SK-N-DZ (cell line): ENCODE data around the gene PAGE2B. TPM values are rescaled to one million over a fixed set of nuclear protein-coding genes. Genes with fewer than 3 reads are reported as not detected.
"Not testable (repeated sequence)": the region's sequence is repeated elsewhere in the genome, so short reads cannot be mapped to it uniquely, and the experiment has no call there.

Experiments used
- DNase-seq: peaks from one replicate; pipeline ENCODE4 v3.0.0-alpha.2; 2015; ENCODE audit warnings: low spot score
- polyA plus RNA-seq, 2 experiments: library from polyadenylated mRNA; depleted of rRNA; stranded (reverse); fragments of >200 nt; gene quantifications; 2 replicates each; pipeline ENCODE4 v1.2.3, GENCODE V29; 2014

The PAGE2B gene, protein sequence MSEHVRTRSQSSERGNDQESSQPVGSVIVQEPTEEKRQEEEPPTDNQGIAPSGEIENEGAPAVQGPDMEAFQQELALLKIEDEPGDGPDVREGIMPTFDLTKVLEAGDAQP
- polyA plus RNA-seq (2014; cell fraction: cytosol; rRNA removed) = not detected in 2 replicates
- not detected in 2 replicates for polyA plus RNA-seq (2014; cell fraction: nucleus; rRNA removed)

DNA sequence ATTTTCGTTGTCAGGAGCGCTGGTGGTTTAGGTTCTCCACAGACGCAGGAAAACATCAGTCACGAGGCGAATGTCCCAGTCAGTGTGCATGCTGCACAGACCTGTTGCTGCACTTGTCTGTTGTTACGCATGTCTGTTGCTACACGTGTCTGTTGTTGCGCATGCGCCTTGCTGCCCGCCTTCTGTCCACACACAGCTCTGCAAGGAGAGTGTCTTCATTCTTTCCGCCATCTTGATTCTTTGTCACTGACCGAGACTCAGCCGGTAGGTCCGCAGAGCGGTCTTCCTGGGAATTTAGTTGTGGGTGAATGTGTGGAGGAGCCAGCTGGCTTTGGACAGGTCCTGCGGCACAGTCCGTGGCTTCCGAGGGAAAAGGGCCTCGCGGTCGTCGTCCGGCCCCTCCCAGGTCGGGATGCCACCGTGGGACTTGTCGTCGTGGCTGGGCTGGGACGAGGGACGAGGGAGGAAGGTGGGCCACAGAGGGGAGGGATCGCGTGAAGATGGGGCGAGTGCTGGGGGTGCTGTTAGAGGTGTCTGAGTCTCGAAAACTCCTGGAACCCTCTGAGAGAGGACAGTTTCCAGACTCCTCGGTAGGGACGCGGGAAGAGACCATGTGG lies at the start of gene PAGE2B:
TSS of gene PAGE2B (plus strand) at position 180 of the 617 bp plus-strand sequence. CDS start 1,012 bp downstream, outside the sequence.
- DNase-seq = no peak

DNA sequence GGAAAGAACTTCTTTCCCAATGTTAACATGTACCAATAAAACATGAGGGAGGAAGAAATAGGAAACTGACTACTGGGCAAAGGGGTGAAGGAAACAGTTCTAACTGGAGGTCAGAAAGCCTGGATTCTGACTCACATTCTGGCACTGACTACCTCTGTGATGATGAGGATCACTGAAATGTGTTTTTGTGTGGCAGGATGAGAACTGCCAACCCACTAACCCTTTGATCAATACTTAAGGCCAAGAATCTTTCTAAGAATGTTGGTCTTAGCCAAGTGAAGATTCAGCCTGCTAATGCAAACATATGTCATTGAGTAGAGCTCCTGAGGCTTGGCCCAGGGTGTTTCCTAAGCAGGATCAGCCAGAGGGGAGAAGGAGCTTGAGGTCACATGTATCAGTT lies 48.7 kb upstream of the PAGE2B start:
- no peak for DNase-seq

DNA sequence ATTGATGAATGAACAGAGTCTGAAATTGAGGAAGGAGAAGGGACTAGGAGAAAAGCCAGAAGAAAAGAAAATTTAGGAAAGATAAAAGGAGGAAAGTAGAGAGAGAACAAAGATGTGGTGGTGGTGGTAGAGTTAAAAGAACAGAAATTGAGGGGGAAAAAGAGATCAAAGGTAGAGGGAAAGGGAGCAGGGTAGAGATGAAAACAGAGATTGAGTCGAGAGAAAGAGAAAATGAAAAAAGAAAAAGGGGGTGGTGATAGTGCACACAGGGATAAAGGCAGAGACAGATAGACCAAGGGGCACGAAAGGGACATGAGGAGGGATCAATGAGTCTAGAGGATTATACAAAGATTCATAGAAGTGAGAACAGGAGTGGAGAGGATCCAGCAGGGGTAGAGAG lies 48.0 kb upstream of the PAGE2B start:
- no peak for DNase-seq

DNA sequence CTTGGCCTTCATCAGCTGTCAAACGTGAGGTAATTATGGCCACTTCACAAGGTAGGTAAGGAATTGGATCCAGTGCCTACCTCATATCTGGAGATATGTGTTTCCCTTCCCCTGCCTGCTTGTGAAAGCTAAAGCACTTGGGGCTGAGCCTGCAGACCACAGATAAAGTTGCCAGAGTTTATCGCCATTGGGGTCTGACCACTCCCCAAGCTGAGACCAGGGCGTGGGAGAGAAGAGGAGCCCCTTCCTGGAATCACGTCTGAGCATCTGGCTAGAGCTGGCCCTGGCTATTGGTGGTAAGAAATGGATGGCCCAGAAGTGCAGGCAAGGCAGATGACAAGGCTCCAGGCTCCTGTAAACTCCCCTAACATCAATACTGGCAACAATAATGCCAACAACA lies 46.8 kb upstream of the PAGE2B start:
- DNase-seq = no peak

DNA sequence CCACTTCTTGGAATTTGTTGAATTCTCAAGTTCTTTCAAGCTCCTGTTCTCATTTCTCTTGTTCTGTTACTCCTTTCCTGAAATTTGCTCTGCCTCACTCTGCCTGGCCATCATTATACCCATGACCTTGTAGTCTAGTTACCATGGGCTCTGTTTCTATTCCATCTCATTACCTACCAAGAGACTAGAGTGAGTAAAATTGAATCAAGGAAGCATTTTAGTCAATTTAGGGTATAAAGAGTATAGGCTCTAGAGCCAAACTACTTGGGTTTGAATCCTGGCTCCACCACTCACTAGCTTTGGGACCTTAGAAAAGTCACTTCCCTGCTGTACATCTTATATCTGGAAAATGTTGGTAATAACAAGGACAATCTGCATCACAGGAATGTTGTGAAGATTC lies 46.2 kb upstream of the PAGE2B start:
- no peak for DNase-seq

DNA sequence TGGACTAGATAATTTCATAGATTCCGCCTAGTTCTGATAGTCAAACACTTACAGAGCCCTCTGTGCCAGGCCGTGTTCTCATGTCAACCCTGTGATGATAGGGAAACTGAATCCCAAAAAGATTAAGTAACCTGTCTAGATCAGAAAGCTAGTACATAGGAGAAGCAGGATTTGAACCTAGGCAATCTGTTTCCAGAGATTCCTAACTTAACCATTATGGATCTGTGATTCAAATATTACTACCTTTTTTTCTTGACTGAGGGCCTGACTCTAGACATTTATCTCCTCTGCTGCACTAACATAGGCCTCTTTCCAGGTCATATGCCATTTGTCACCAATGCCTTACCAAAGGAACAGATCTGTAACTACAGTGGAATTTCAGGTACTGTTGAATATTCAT lies 45.5 kb upstream of the PAGE2B start:
- no peak for DNase-seq

DNA sequence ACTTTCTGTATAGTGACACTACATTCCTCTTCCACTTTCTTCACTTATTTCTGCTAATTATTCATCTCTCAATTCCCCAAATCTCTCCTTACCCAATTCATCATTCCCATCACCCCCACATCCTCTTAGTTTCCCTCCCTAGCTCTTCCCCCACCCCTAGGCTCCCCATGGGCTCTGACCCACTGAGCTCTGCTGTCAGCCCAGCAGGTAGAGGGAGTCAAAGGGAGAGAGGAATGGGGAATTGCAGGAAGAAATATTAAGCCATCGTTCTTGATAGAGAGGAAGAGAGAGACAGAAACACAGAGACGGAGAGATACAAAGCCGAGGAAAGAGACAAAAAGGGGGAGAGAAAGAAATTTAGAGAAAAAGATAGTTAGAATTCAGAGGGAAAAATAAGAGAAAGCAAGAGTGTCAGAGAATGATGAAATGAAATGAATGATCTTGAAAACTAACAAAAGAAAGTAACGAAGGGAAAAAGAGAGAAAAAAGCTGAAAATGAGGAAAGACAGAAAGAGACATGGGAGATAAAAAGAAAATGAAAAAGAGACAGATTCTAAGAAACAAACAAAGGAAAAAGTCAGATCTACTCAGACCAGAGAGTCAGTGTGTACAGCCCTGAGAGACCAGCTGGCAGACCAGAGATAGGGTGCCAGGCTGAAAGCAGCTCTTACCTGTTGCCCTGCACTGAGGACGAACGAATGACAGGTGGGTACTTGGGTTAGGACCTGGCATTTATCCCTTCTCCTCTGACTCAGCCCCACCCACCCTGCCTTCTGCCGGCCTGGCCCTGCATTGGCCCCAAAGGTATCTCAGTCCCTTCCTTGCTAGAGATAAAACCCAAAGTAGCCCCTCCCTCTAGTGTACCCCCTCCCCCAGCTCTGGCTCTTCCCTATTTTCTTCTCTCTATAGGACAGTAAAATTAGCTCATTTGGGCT lies 44.3 kb upstream of the PAGE2B start, which contains the start of gene ALAS2:
TSS of gene ALAS2 (minus strand) at position 707 of the 935 bp plus-strand sequence. CDS start 4,977 bp downstream, outside the sequence.
- no peak for DNase-seq

DNA sequence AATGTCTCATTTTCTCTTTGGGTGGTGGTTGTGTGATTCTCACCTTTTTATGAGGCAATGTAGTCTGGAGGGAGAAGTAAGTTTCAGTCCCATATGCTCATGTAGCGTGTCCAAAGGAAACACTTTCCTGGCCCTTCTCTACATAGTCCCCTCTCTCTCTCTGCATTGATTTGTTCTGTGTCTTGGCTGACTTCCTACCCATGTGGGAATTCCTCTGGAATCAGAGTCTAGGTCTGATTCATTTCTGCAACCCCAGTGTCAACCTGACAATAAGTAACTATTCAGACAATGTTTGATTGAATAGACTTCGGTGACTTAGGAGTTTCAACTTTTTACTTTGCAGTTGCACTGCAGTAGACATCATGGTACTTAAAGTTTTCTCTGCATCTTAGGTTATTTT lies 41.4 kb upstream of the PAGE2B start:
- no peak for DNase-seq

DNA sequence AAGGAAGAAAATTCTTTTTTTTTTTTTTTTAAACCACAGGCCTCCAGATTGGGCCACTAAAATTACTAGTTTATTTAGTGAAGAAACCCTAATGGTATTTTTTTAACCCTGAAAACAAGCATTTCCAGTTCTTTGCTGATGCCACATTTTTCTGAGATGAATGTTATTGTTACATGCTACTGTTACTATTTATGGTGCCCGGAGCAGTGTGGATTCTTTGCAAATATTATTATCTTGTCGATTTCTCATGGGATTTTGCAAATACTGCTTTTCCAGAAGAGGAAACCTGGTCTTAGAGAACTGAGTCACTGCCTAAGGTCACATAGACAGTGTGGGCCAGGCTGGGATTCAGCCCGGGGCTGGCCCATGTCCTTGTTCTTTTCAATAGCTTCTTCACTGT lies 35.4 kb upstream of the PAGE2B start:
- DNase-seq = no peak

DNA sequence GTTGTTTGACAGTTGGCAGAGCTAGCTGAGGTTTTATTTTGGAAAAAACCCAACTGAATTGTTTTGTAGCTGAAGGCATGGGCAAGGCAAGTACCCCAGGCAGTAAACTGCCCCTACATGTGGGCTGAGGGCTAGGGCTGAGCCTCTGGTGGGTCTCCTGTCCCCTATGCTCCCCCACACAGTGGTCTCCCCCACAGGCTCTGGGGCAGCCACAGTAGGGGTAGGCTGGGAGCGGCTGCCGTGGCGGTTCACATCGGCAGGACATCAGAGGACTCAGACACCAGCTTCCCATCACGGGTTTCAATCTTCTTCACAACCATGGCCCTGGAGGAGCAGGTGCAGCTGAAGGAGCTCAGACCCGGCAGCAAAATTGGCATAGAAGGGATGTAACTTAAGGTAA lies 33.3 kb upstream of the PAGE2B start:
- DNase-seq = no peak

DNA sequence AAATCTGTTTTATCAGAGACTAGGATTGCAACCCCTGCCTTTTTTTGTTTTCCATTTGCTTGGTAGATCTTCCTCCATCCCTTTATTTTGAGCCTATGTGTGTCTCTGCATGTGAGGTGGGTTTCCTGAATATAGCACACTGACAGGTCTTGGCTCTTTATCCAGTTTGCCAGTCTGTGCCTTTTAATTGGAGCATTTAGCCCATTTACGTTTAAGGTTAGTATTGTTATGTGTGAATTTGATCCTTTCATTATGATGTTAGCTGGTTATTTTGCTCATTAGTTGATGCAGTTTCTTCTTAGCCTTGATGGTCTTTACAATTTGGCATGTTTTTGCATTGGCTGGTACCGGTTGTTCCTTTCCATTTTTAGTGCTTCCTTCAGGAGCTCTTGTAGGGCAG lies 24.2 kb upstream of the PAGE2B start:
- not testable (repeated sequence) for DNase-seq

DNA sequence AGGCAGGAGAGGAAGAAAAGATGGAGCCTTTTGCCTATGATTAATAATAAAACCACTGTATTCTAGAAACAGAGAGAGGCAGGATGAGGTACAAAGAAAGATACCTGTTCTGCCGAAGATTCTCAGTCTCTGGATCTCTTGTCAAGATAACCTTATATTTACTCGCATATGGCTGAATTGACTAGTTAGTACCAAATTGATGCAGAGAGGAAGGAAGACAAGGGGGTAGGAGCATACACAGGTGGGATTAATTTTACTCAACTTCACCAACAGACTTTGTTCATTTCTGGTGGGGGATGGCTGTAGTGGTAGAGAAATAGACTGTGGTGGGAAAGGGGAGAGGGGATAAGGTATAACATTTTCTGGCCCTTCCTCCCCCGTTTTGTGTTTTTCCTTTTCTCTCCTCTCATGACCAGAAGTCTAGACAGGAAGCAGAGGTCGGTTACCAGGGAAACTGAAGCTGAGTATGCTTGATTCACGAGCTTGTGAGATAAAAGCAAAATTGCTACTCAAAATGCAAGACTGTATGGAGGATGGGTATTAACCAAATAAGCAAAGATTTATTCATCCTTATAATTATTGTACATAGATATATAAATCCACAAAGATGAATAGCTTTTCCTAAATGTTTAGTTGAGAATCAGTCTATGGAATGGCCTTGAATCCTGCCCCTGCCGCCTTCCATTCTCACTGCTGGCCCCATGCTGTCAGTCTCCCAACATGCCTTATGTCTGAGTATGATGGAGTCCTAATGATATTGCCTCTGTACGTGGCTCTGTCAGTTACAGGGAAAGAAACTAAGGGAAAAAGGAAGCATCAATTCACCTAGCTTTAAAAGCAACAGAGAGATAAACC lies 17.8 kb upstream of the PAGE2B start:
- DNase-seq = peak; percentile 0

DNA sequence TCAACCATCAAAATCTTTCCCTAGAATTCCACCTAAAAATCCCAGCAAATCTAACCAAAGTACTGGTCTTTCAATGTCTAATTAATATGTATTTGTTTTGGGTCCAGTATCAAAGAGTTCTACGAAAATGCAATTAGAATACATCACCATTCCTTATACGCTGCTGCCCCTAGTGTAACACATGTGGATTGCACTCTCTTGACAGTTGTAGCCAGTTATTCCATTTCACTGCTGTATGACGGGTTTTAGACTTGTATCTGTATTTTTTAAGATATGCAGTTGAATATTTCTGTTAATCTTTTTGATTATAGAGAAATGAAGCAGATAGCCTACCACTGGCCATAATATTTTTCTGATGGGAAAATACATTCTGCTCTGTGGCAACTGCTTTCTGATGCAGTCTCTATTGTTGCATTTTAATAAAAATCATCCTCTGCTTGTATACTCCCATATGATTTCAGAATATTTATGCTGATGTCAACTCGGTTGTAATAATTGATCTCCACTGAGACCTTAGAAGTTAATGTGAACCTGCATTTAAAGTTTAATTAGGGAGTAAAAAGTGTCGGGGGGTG lies 17.1 kb upstream of the PAGE2B start:
- DNase-seq = peak; percentile 29

DNA sequence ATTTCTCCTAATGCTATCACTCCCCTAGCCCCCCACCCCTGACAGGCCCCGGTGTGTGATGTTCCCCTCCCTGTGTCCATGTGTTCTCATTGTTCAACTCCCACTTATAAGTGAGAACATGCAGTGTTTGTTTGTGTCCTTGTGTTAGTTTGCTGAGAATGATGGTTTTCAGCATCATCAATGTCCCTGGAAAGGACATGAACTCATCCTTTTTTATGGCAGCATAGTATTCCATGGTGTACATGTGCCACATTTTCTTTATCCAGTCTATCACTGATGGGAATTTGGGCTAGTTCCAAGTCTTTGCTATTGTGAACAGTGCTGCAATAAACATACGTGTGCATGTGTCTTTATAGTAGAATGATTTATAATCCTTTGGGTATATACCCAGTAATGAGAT lies 7.7 kb upstream of the PAGE2B start:
- not testable (repeated sequence) for DNase-seq

DNA sequence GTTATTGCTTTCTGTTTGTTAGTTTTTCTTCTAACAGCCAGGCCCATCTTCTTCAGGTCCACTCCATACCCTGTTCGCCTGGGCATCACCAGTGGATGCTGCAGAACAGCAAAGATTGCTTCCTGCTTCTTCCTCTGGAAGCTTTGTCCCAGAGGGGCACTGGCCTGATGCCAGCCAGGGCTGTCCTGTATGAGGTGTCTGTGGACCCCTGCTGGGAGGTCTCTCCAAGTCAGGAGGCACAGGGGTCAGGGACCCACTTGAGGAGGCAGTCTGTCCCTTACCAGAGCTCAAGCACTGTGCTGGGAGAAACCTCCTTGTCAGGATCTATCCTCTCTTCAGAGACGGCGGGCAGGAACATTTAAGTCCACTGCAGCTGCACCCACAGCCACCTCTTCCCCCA lies 2.5 kb upstream of the PAGE2B start:
- no peak for DNase-seq

DNA sequence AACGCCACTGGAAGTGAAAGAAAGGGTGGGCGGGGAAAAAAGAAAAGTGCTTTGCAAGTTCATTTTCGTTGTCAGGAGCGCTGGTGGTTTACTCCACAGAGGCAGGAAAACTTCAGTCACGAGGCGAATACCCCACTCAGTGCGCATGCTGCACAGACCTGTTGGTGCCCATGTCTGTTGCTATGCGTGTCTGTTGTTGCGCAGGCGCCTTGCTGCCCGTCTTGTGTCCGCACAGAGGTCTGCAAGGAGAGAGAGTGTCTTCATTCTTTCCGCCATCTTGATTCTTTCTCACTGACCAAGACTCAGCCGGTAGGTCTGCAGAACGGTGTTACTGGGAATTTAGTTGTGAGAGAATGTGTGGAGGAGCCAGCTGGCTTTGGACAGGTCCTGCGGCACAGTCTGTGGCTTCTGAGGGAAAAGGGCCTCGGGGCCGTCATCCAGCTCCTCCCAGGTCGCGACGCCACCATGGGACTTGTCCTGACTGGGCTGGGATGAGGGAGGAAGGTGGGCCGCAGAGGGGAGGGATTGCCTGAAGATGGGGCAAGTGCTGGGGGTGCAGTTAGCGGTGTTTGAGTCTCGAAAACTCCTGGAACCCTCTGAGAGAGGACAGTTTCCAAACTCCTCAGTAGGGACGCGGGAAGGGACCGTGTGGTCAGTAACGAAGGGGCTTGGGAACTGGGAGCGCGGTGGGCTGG lies 14.1 kb downstream of the PAGE2B start, which contains the start of gene PAGE2:
TSS of gene PAGE2 (plus strand) at position 224 of the 695 bp plus-strand sequence. CDS start 1,003 bp downstream, outside the sequence.
- no peak for DNase-seq

DNA sequence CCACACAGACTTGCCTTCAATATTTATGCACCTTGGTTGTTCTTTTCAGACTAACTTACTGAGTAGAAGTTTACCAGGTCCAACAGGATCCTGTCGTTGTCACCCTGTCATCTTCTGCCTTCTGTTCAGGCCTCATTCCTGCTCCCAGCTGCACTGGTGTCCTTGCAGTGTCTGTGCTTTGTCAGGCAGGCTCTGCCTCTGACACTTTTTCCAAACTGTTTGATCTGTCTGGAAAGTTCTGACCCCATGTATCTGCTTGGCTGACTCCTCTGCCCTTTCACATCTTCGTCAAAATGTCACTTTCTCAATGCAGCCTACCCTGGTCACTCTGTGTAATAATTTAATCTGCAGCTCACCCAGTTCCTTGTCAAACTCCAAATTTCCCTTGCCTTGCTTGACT lies 23.9 kb downstream of the PAGE2B start:
- no peak for DNase-seq

DNA sequence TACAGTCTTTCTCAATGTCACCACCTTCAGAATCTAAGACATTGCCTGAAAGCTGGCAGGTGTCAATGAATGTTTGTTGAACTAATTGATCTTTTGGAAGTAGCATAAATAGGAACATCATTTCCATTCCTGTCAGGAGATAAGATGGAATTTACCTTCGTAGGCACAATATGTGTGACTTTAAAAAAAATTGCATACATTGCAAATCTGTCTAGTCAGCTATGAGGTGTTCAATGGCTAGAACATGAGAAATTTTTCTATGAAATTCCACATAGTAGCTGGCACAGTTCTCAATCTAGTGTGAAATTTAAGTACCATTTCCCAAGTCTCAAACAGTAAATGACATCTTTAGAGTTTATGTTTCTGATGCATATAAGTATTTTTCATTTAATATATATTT lies 24.3 kb downstream of the PAGE2B start:
- no peak for DNase-seq

DNA sequence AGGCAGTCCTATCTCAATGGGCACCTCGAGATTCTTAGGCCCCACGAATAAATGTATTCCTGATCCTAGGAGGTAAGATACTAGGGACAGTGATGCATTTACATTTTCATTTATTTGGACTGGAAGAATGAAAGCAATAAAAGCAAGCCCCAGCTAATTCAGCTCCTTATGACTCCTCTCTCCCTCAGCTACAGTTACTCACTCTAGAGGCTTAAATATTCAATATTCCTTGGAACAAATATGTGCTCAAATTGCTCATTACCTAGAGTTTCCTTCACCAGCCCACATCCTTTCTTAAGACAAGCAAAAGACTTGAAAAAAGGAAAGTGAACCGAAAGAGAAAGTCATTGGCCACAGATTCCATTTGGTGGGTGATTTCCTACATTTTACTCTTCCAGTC lies 27.9 kb downstream of the PAGE2B start:
- DNase-seq = no peak

DNA sequence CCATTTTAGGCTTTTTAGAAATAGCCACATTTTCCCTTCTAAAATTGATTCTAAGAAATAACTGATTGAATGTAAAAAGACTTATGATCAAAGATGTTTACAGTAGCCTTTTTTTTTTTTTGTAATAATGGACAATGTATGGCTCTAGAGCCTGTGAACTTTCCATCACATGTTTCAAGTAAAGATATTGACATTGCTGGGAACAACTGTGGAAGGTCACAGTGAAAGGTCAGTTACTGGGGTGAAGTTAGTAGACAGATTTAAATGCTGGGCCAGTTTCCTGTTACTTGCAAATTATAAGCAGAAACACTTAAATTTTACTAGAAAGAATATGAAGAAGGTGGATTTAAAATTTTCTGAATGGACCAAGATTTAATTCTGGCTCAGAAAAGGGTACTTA lies 32.4 kb downstream of the PAGE2B start:
- DNase-seq = no peak
